WTC11 (cell line): ENCODE measurements around the gene PLCD4. TPM values are rescaled to one million over a fixed set of nuclear protein-coding genes. Genes with fewer than 3 reads are reported as not detected.

Experiments
- ATAC-seq: fragments of 200-7000 bp; cut with Tn5 transposase; 2 replicates; pipeline ENCODE4 v1.10.0; 2021; ENCODE audit warnings: mild to moderate bottlenecking, moderate library complexity
- CTCF ChIA-PET: fragments of 300-600 bp; sonication (Branson Sonifier 250); formaldehyde crosslinking; loops from one replicate; lab custom pipeline; 2021; ENCODE audit warnings: antibody characterized with exemption; lab: Charles Lee
- POLR2A ChIA-PET: fragments of 350-600 bp; sonication (Branson Sonifier 250); formaldehyde crosslinking; loops from one replicate; lab custom pipeline; 2021; ENCODE audit warnings: antibody characterized with exemption; lab: Charles Lee
- DNase-seq: peaks from one replicate; pipeline ENCODE4 v3.0.0; 2021; ENCODE audit warnings: low spot score
- H3K27ac Mint-ChIP-seq: 2 replicates; pipeline ENCODE4 v1.8.0; 2021; ENCODE audit warnings: mixed read lengths
- H3K27me3 Mint-ChIP-seq: 2 replicates; pipeline ENCODE4 v1.8.0; 2021; ENCODE audit warnings: low read depth, mild to moderate bottlenecking, moderate library complexity, mixed read lengths
- H3K36me3 Mint-ChIP-seq: 2 replicates; pipeline ENCODE4 v1.8.0; 2021; ENCODE audit warnings: mixed read lengths
- H3K4me1 Mint-ChIP-seq: 2 replicates; pipeline ENCODE4 v1.8.0; 2022; ENCODE audit warnings: mixed read lengths
- H3K4me3 Mint-ChIP-seq: 2 replicates; pipeline ENCODE4 v1.8.0; 2021; ENCODE audit warnings: mild to moderate bottlenecking, moderate library complexity, mixed read lengths
- H3K9me3 Mint-ChIP-seq: 2 replicates; pipeline ENCODE4 v1.8.0; 2021; ENCODE audit warnings: mixed read lengths
- ATF1 ChIP-seq: sonication (generic); formaldehyde crosslinking; IDR thresholded peaks from 2 replicates; pipeline ENCODE4 v1.8.1; 2023; ENCODE audit warnings: mild to moderate bottlenecking, moderate library complexity, missing genetic modification reagents
- ATF3 ChIP-seq: sonication (generic); formaldehyde crosslinking; conservative IDR thresholded peaks from 2 replicates; pipeline ENCODE4 v1.8.1; 2022; ENCODE audit warnings: mild to moderate bottlenecking, missing genetic modification reagents
- ATF6 ChIP-seq: sonication (generic); formaldehyde crosslinking; IDR thresholded peaks from 2 replicates; pipeline ENCODE4 v1.8.1; 2023; ENCODE audit warnings: mild to moderate bottlenecking, missing genetic modification reagents
- CDX4 ChIP-seq: fragments of 250-450 bp; sonication (Bioruptor Pico); IDR thresholded peaks from 2 replicates; pipeline ENCODE4 v1.9.0; 2021; ENCODE audit warnings: moderate library complexity, mild to moderate bottlenecking, inconsistent platforms, borderline replicate concordance
- CREB1 ChIP-seq: sonication (generic); formaldehyde crosslinking; IDR thresholded peaks from 2 replicates; pipeline ENCODE4 v1.8.0; 2023; ENCODE audit warnings: mild to moderate bottlenecking, missing genetic modification reagents
- CTCF ChIP-seq: fragments of 200-600 bp; IDR thresholded peaks from 2 replicates; pipeline ENCODE4 v1.8.0; 2022; ENCODE audit warnings: antibody characterized with exemption
- E2F1 ChIP-seq: sonication (generic); formaldehyde crosslinking; IDR thresholded peaks from 2 replicates; pipeline ENCODE4 v1.8.0; 2022; ENCODE audit warnings: mild to moderate bottlenecking, missing genetic modification reagents
- E2F5 ChIP-seq: sonication (generic); formaldehyde crosslinking; IDR thresholded peaks from 2 replicates; pipeline ENCODE4 v1.8.1; 2022; ENCODE audit warnings: mild to moderate bottlenecking, moderate library complexity, missing genetic modification reagents
- ETV6 ChIP-seq: sonication (generic); formaldehyde crosslinking; IDR thresholded peaks from 2 replicates; pipeline ENCODE4 v1.8.1; 2022; ENCODE audit warnings: mild to moderate bottlenecking, missing genetic modification reagents
- JAZF1 ChIP-seq: fragments of 250-450 bp; sonication (Bioruptor Pico); IDR thresholded peaks from 2 replicates; pipeline ENCODE4 v1.9.0; 2021; ENCODE audit warnings: moderate library complexity, mild to moderate bottlenecking, inconsistent platforms
- NR2C2 ChIP-seq: sonication (generic); formaldehyde crosslinking; IDR thresholded peaks from 2 replicates; pipeline ENCODE4 v1.8.0; 2022; ENCODE audit warnings: mild to moderate bottlenecking, missing genetic modification reagents
- NR3C1 ChIP-seq: sonication (generic); formaldehyde crosslinking; conservative IDR thresholded peaks from 2 replicates; pipeline ENCODE4 v1.8.1; 2023; ENCODE audit warnings: low read depth, mild to moderate bottlenecking, missing genetic modification reagents
- OVOL2 ChIP-seq: fragments of 250-450 bp; sonication (Bioruptor Pico); IDR thresholded peaks from 2 replicates; pipeline ENCODE4 v1.9.0; 2021; ENCODE audit warnings: mild to moderate bottlenecking, borderline replicate concordance
- RELA ChIP-seq: sonication (generic); formaldehyde crosslinking; IDR thresholded peaks from 2 replicates; pipeline ENCODE4 v1.8.1; 2022; ENCODE audit warnings: missing genetic modification reagents, mild to moderate bottlenecking, borderline replicate concordance
- RORB ChIP-seq: fragments of 250-450 bp; sonication (Bioruptor Pico); IDR thresholded peaks from 2 replicates; pipeline ENCODE4 v1.9.0; 2021; ENCODE audit warnings: mild to moderate bottlenecking
- TCF7 ChIP-seq: sonication (generic); formaldehyde crosslinking; IDR thresholded peaks from 2 replicates; pipeline ENCODE4 v1.8.0; 2022; ENCODE audit warnings: mild to moderate bottlenecking, low read depth, missing genetic modification reagents, moderate library complexity
- ZBTB43 ChIP-seq: sonication (generic); formaldehyde crosslinking; IDR thresholded peaks from 2 replicates; pipeline ENCODE4 v1.8.1; 2023; ENCODE audit warnings: mild to moderate bottlenecking, missing genetic modification reagents
- ZNF232 ChIP-seq: sonication (generic); formaldehyde crosslinking; IDR thresholded peaks from 2 replicates; pipeline ENCODE4 v1.8.0; 2022; ENCODE audit warnings: mild to moderate bottlenecking, missing genetic modification reagents
- ZNF425 ChIP-seq: fragments of 250-450 bp; sonication (Bioruptor Pico); conservative IDR thresholded peaks from 2 replicates; pipeline ENCODE4 v1.9.0; 2021; ENCODE audit warnings: mild to moderate bottlenecking
- ZNF512 ChIP-seq: sonication (generic); formaldehyde crosslinking; IDR thresholded peaks from 2 replicates; pipeline ENCODE4 v1.8.1; 2022; ENCODE audit warnings: missing genetic modification reagents, borderline replicate concordance
- total RNA-seq: library from RNA; stranded (reverse); gene quantifications from 3 replicates; pipeline ENCODE4 v1.2.3, GENCODE V29; 2021

The PLCD4 gene
- total RNA-seq, 1 experiment from 2014 or later, result 0.28 TPM

GRCh38 chr2:218576854-218577253 is 30.8 kb upstream of the PLCD4 start:
- Mint-ChIP-seq H3K36me3 (peaks cover 28% of the 10 kb centered on the region), H3K4me1 (peaks cover 26% of the 10 kb centered on the region), H3K9me3 (no peaks in the 10 kb centered on the region), H3K27ac (no peak overlapping the region), H3K27me3 (no peaks in the 10 kb centered on the region), H3K4me3 (no peak overlapping the region)
- ChIA-PET CTCF (interaction anchor here (1.3 kb wide), 1 partner anchor 133 kb away, joined by 3 read pairs; no protein-coding TSS in a partner anchor), POLR2A (interaction anchor here (0.7 kb wide), 1 partner anchor 13 kb away, joined by 3 read pairs; no protein-coding TSS in a partner anchor)
- ATAC-seq (no peak), DNase-seq (no peak)
- TF ChIP-seq ATF6 (CRISPR knock-in tag), result no peak
- TF ChIP-seq ZNF425 (CRISPR knock-in tag), result no peak
- no peak for TF ChIP-seq ETV6
- TF ChIP-seq ZBTB43 (CRISPR knock-in tag), result no peak
- no peak for TF ChIP-seq E2F1 (CRISPR knock-in tag)
- no peak for TF ChIP-seq CDX4 (CRISPR knock-in tag)
- no peak for TF ChIP-seq ATF3
- TF ChIP-seq JAZF1 (CRISPR knock-in tag), result no peak
- no peak for TF ChIP-seq RORB (CRISPR knock-in tag)
- TF ChIP-seq ZNF232 (CRISPR knock-in tag), result no peak
- TF ChIP-seq ATF1, result no peak

GRCh38 chr2:218577482-218578220 is 30.0 kb upstream of the PLCD4 start:
- Mint-ChIP-seq H3K4me1 (peaks cover 26% of the 10 kb centered on the region), H3K36me3 (peaks cover 29% of the 10 kb centered on the region), H3K27ac (no peak overlapping the region), H3K4me3 (no peak overlapping the region), H3K27me3 (no peaks in the 10 kb centered on the region), H3K9me3 (no peaks in the 10 kb centered on the region)
- ATAC-seq, result no peak; the same call in 1 of the 2 replicates
- POLR2A ChIA-PET, result interaction anchor here (0.7 kb wide), 1 partner anchor 12 kb away, joined by 3 read pairs; no protein-coding TSS in a partner anchor
- DNase-seq, result no peak
- CTCF ChIA-PET, result interaction anchor here (1.3 kb wide), 1 partner anchor 133 kb away, joined by 3 read pairs; no protein-coding TSS in a partner anchor
- TF ChIP-seq CREB1 (CRISPR knock-in tag) (no peak), ZNF512 (no peak), ATF1 (no peak), CTCF (no peak), RELA (CRISPR knock-in tag) (no peak), OVOL2 (CRISPR knock-in tag) (no peak), CDX4 (CRISPR knock-in tag) (no peak), E2F5 (no peak), NR3C1 (CRISPR knock-in tag) (no peak), NR2C2 (no peak), TCF7 (no peak)
